HCT116 (cell line): Measurements from ENCODE around the gene TMEM52. TPM values are rescaled to one million over a fixed set of nuclear protein-coding genes. Genes with fewer than 3 reads are reported as not detected.

Experiments
- ATAC-seq: fragments of 200-7000 bp; cut with Tn5 transposase; 2 replicates; pipeline ENCODE4 v1.9.1; 2020; ENCODE audit warnings: mild to moderate bottlenecking, moderate library complexity
- BruUV-seq: library from RNA; stranded (reverse); fragments of 400-500 nt; replicated peaks from 2 replicates; lab custom pipeline; 2021; lab: Mats Ljungman, UMichigan
- CTCF ChIA-PET: fragments of 300-600 bp; sonication (Branson Sonifier 250); formaldehyde crosslinking; loops from one replicate; lab custom pipeline; 2021; ENCODE audit warnings: antibody characterized with exemption; lab: Charles Lee
- POLR2A ChIA-PET: fragments of 300-600, 350-600 bp; sonication (Branson Sonifier 250); formaldehyde crosslinking; loops from one replicate; lab custom pipeline; 2021; ENCODE audit warnings: antibody characterized with exemption; lab: Charles Lee
- RAD21 ChIA-PET, 2 experiments: fragments of 300-600 bp; sonication (Branson Sonifier 250); formaldehyde crosslinking; loops; one replicate each; lab custom pipeline; 2023; ENCODE audit warnings: low total read pairs in 2 of 2; ENCODE audit not compliant: uncharacterized antibody in 2 of 2, unreplicated experiment in 2 of 2, low non-redundant PET in 1 of 2; lab: Charles Lee
- DNase-seq: peaks from one replicate; pipeline ENCODE4 v3.0.0-alpha.2; 2010; ENCODE audit warnings: low read depth, low spot score
- H2AFZ ChIP-seq: fragments of 200-600 bp; shearing (Covaris generic), sonication (generic); 2 replicates; pipeline ENCODE4 v1.6.1; 2017; ENCODE audit warnings: low read depth, mixed run types, mixed read lengths, antibody characterized with exemption, low read length; ENCODE audit not compliant: poor library complexity, severe bottlenecking
- H3K27ac ChIP-seq: 2 replicates; pipeline ENCODE4 v1.5.1; 2012; ENCODE audit warnings: low read depth, low read length
- H3K27me3 ChIP-seq: fragments of 200-600 bp; sonication (generic); 2 replicates; pipeline ENCODE4 v1.6.1; 2016; ENCODE audit warnings: mixed run types, low read length, mixed read lengths; ENCODE audit not compliant: insufficient read depth
- H3K36me3 ChIP-seq, 2 experiments: fragments of 200-500 bp in 1 of 2; fragments of 200-600 bp in 1 of 2; sonication (Bioruptor generic) in 1 of 2; sonication (generic) in 1 of 2; 2 replicates each; pipeline versions ENCODE4 v1.5.1 to v1.6.1; 2014 to 2016; ENCODE audit warnings: low read length in 2 of 2, inconsistent platforms in 1 of 2, mixed read lengths in 1 of 2, mixed run types in 1 of 2; ENCODE audit not compliant: insufficient read depth in 2 of 2, control insufficient read depth in 1 of 2
- H3K4me1 ChIP-seq, 2 experiments: fragments of 200-600 bp in 1 of 2; sonication (generic) in 1 of 2; 2 replicates each; pipeline versions ENCODE4 v1.5.1 to v1.6.1; 2012 to 2017; ENCODE audit warnings: low read length in 2 of 2, inconsistent platforms in 1 of 2, mild to moderate bottlenecking in 1 of 2, mixed read lengths in 1 of 2, mixed run types in 1 of 2, moderate library complexity in 1 of 2; ENCODE audit not compliant: insufficient read depth in 2 of 2, control insufficient read depth in 1 of 2
- H3K4me2 ChIP-seq: fragments of 200-600 bp; sonication (generic); 2 replicates; pipeline ENCODE4 v1.6.1; 2017; ENCODE audit warnings: mixed run types, low read length, mixed read lengths
- H3K4me3 ChIP-seq, 2 experiments: fragments of 200-600 bp in 1 of 2; sonication (generic) in 1 of 2; replicated peaks in 1 of 2; 2 replicates each; pipeline ENCODE4 v1.5.1; 2011 to 2016; ENCODE audit warnings: low read length in 2 of 2, control low read depth in 1 of 2, low read depth in 1 of 2, mild to moderate bottlenecking in 1 of 2, mixed read lengths in 1 of 2, mixed run types in 1 of 2
- H3K79me2 ChIP-seq: fragments of 200-600 bp; sonication (generic); 2 replicates; pipeline ENCODE4 v1.6.1; 2017; ENCODE audit warnings: mild to moderate bottlenecking, mixed run types, low read length, moderate library complexity, mixed read lengths; ENCODE audit not compliant: insufficient read depth
- H3K9ac ChIP-seq: fragments of 200-600 bp; sonication (generic); 2 replicates; pipeline ENCODE4 v1.6.1; 2016; ENCODE audit warnings: low read length, mixed read lengths
- H3K9me2 ChIP-seq: fragments of 200-600 bp; sonication (generic), shearing (Covaris generic); 2 replicates; pipeline ENCODE4 v1.6.1; 2017; ENCODE audit warnings: mixed run types, mild to moderate bottlenecking, moderate library complexity; ENCODE audit not compliant: insufficient read depth
- H3K9me3 ChIP-seq, 2 experiments: fragments of 200-500 bp in 1 of 2; fragments of 200-600 bp in 1 of 2; sonication (Bioruptor generic) in 1 of 2; sonication (generic) in 1 of 2; 2 replicates each; pipeline ENCODE4 v1.6.1; 2014 to 2017; ENCODE audit warnings: low read length in 2 of 2, mixed read lengths in 2 of 2, inconsistent platforms in 1 of 2, low read depth in 1 of 2, mild to moderate bottlenecking in 1 of 2, mixed run types in 1 of 2, moderate library complexity in 1 of 2; ENCODE audit not compliant: control insufficient read depth in 1 of 2, insufficient read depth in 1 of 2
- H4K20me1 ChIP-seq: fragments of 200-600 bp; sonication (generic), shearing (Covaris generic); 2 replicates; pipeline ENCODE4 v1.6.1; 2017; ENCODE audit warnings: mixed run types, mild to moderate bottlenecking, moderate library complexity; ENCODE audit not compliant: insufficient read depth
- EGR1 ChIP-seq: IDR thresholded peaks from 2 replicates; pipeline ENCODE4 v1.6.1; 2012; ENCODE audit warnings: low read depth
- EZH2phosphoT487 ChIP-seq: fragments of 200-600 bp; IDR thresholded peaks from 2 replicates; pipeline ENCODE4 v1.6.1; 2018; ENCODE audit warnings: antibody characterized with exemption, borderline replicate concordance
- FOSL1 ChIP-seq: IDR thresholded peaks from 2 replicates; pipeline ENCODE4 v1.6.1; 2012; ENCODE audit warnings: low read depth
- POLR2A ChIP-seq: IDR thresholded peaks from 2 replicates; pipeline ENCODE4 v1.7.0; 2011; ENCODE audit warnings: borderline replicate concordance; ENCODE audit not compliant: insufficient read depth, insufficient read length; ENCODE audit errors: extremely low read depth
- POLR2AphosphoS5 ChIP-seq: IDR thresholded peaks from 2 replicates; pipeline ENCODE4 v1.6.1; 2011; ENCODE audit warnings: mild to moderate bottlenecking, low read depth, low read length, moderate library complexity
- RAD21 ChIP-seq: IDR thresholded peaks from 2 replicates; pipeline ENCODE4 v1.6.1; 2012; ENCODE audit warnings: low read depth, mild to moderate bottlenecking
- SIN3A ChIP-seq: IDR thresholded peaks from 2 replicates; pipeline ENCODE4 v1.6.1; 2012; ENCODE audit warnings: low read depth
- SRF ChIP-seq: IDR thresholded peaks from 2 replicates; pipeline ENCODE4 v1.6.1; 2012; ENCODE audit warnings: low read depth
- YY1 ChIP-seq: IDR thresholded peaks from 2 replicates; pipeline ENCODE4 v1.6.1; 2011; ENCODE audit warnings: low read length, low read depth, moderate library complexity, mild to moderate bottlenecking; ENCODE audit not compliant: insufficient replicate concordance; ENCODE audit errors: extremely low read depth
- ZFX ChIP-seq: fragments of 450-650 bp; IDR thresholded peaks from 2 replicates; pipeline ENCODE4 v1.6.1; 2017
- ZNF274 ChIP-seq: fragments of 200-500 bp; sonication (Bioruptor generic); IDR thresholded peaks from 2 replicates; pipeline ENCODE4 v1.6.1; 2014; ENCODE audit warnings: mild to moderate bottlenecking, low read depth, low read length, inconsistent platforms
- intact Hi-C: fragments of 100-400 bp; cut with micrococcal nuclease; formaldehyde crosslinking; loops from 2 replicates; pipeline ENCODE4 v1.10.0; 2022
- total RNA-seq: library from RNA; stranded (reverse); gene quantifications from one replicate; pipeline ENCODE4 v1.2.1, GENCODE V29; 2021; ENCODE audit not compliant: unreplicated experiment
- TF ChIP-seq, protein P1 (sequence below): IDR thresholded peaks from 2 replicates; pipeline ENCODE4 v1.6.1; 2012
- TF ChIP-seq, protein P2 (sequence below), 3 experiments: fragments of 200-600 bp in 1 of 3; sonication (generic) in 1 of 3; IDR thresholded peaks in 2 of 3; conservative IDR thresholded peaks in 1 of 3; 2 replicates each; pipeline ENCODE4 v1.5.1; 2012 to 2017; ENCODE audit warnings: low read depth in 2 of 3, low read length in 2 of 3, antibody characterized with exemption in 1 of 3, borderline replicate concordance in 1 of 3, control low read depth in 1 of 3, mild to moderate bottlenecking in 1 of 3, mixed read lengths in 1 of 3, mixed run types in 1 of 3, moderate library complexity in 1 of 3; ENCODE audit not compliant: insufficient read depth in 1 of 3
- TF ChIP-seq, protein P3 (sequence below): IDR thresholded peaks from 2 replicates; pipeline ENCODE4 v1.6.1; 2012

Gene TMEM52
- total RNA-seq, 1 experiment from 2014 or later, result 27.5 TPM

DNA sequence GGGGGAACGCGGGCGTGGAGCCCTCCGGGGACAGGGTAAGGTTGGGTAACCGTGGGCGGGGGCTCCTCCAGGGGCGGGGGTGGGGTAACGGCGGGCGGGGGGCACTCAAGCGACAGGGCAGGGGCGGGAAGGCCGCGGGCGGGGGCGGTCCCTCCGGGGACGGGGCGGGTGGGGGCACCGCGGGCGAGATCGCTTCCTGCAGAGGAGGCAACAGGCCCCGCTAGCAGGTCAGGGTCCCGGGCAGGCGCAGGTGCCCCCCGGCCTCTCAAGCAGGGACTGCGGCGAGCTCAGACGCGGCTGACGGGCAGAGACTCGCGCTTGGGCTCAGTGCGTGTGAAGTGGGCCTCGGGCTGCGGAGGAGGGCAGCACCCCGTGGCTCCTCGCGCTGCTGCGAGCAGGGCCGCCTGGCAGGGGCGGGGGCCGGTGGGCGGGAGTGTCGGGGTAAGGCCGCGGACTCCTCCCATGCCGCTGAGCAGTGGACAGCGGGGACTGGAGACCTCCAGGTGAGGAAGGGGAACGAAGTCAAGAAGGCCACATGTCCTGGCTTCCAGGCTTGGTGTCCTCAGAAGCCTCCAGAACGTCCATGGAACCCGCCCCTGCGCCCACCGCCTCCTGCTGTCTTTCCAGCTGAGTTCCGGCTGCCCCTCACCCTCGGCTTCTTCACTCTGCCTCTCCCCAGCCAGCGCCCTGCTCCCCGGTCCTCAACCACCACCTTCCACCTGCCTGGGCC is 27.6 kb downstream of the TMEM52 start:
- no peaks in the 10 kb centered on the region for H3K27me3 ChIP-seq
- H2AFZ ChIP-seq, result no peak overlapping the region
- no peaks in the 10 kb centered on the region for H3K9me3 ChIP-seq
- peak overlapping the region; percentile 69 for H3K27ac ChIP-seq
- H3K79me2 ChIP-seq, result peaks cover 37% of the 10 kb centered on the region
- peak overlapping the region; percentile 61 to 68 for H3K4me3 ChIP-seq
- peaks cover 35 to 56% of the 10 kb centered on the region in 2 experiments for H3K4me1 ChIP-seq
- POLR2A ChIA-PET, result no interaction called here
- RAD21 ChIA-PET, result no interaction called here
- intact Hi-C loops, result no loop called here
- H4K20me1 ChIP-seq, result peaks cover 23% of the 10 kb centered on the region; the same call in 1 of the 2 replicates
- H3K36me3 ChIP-seq, result no peaks in the 10 kb centered on the region; a peak in 1 of 4 replicates
- BruUV-seq, result no TSS peak
- TF ChIP-seq FOSL1, result no peak
- TF ChIP-seq POLR2AphosphoS5, result peak; percentile 72
- no peak for TF ChIP-seq SRF
- peak; percentile 56 for TF ChIP-seq POLR2A
- peak; percentile 67; the same call in 1 of the 2 replicates for TF ChIP-seq ZFX
- TF ChIP-seq, protein P1, sequence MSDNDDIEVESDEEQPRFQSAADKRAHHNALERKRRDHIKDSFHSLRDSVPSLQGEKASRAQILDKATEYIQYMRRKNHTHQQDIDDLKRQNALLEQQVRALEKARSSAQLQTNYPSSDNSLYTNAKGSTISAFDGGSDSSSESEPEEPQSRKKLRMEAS, result peak; percentile 32; the same call in 1 of the 2 replicates
- ATAC-seq (peak; percentile 68), DNase-seq (peak; percentile 15)
- peak overlapping the region; percentile 84 for H3K4me2 ChIP-seq
- H3K9me2 ChIP-seq, result no peaks in the 10 kb centered on the region
- peak overlapping the region; percentile 78 for H3K9ac ChIP-seq
- CTCF ChIA-PET, result interaction anchor here (1.3 kb wide), 1 partner anchor 17 kb away, joined by 4 read pairs; no protein-coding TSS in a partner anchor

DNA sequence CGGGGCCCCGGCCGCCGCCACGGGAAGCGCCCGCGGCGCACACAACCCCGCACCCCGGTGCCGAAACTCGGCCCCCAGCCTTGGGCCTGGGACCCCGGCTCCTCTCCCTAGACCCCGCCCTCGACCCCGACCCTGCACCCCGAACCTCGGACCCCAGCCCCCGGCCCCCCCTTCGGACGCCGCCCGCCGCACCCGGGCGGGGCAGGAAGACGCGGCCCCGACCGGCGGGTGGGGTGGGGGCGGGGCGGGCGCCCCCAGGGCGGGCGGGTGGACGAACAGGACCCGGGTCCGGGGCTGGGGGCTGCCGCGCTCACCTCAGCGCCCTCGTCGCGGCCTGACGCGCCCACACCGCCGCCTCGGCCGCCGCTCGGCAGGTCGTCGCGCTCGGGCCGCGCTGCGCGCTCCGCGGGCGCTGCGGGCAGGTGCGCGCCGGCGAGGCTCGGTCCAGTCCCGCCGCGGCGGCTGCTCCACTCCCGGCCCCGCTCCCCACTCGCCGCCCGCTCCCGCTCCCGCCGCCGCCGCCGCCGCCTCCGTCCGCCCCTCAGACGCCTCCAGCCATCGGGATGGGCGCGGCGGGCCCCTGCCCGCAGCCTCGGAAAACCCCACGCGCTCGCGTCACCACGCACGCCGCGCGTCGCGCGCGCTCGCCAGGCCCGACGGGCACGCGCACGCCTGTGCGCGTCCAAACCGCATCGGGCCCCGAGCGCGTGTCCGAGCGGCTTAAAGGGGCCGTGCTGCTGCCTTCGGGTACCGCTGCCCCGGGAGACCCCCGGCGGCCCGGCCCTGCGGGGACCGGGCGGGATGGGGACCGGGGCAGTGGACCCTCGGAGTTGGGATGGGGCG is 28.4 kb downstream of the TMEM52 start, which contains the start of gene GNB1:
TSS of gene GNB1 (minus strand) at position 582 of the 843 bp plus-strand sequence. CDS start 65,634 bp downstream, outside the sequence.
- H3K36me3 ChIP-seq, result no peaks in the 10 kb centered on the region; a peak in 1 of 4 replicates
- H3K9me2 ChIP-seq, result no peaks in the 10 kb centered on the region
- intact Hi-C loops, result no loop called here
- peaks cover 45% of the 10 kb centered on the region for H3K79me2 ChIP-seq
- ChIA-PET POLR2A (no interaction called here), CTCF (no interaction called here), RAD21 (no interaction called here)
- peak within 1 kb of the TSS; percentile 69 for H3K27ac ChIP-seq
- H3K4me1 ChIP-seq, result peaks cover 35 to 50% of the 10 kb centered on the region in 2 experiments
- no peak within 1 kb of the TSS for H2AFZ ChIP-seq
- peak within 1 kb of the TSS; percentile 66 to 75 for H3K4me3 ChIP-seq
- no peaks in the 10 kb centered on the region for H3K27me3 ChIP-seq
- BruUV-seq, result no TSS peak
- ATAC-seq, result peak; percentile 73
- H3K4me2 ChIP-seq, result peak within 1 kb of the TSS; percentile 84
- DNase-seq, result peak; percentile 72
- peaks cover 23% of the 10 kb centered on the region; the same call in 1 of the 2 replicates for H4K20me1 ChIP-seq
- no peaks in the 10 kb centered on the region for H3K9me3 ChIP-seq
- peak within 1 kb of the TSS; percentile 81 for H3K9ac ChIP-seq
- TF ChIP-seq, protein P2, sequence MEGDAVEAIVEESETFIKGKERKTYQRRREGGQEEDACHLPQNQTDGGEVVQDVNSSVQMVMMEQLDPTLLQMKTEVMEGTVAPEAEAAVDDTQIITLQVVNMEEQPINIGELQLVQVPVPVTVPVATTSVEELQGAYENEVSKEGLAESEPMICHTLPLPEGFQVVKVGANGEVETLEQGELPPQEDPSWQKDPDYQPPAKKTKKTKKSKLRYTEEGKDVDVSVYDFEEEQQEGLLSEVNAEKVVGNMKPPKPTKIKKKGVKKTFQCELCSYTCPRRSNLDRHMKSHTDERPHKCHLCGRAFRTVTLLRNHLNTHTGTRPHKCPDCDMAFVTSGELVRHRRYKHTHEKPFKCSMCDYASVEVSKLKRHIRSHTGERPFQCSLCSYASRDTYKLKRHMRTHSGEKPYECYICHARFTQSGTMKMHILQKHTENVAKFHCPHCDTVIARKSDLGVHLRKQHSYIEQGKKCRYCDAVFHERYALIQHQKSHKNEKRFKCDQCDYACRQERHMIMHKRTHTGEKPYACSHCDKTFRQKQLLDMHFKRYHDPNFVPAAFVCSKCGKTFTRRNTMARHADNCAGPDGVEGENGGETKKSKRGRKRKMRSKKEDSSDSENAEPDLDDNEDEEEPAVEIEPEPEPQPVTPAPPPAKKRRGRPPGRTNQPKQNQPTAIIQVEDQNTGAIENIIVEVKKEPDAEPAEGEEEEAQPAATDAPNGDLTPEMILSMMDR (IDR thresholded peaks at IDR 0.05 in 2 of 3, conservative IDR thresholded peaks at IDR 0.05 in 1 of 3; ENCODE audit: borderline replicate concordance in 1 of 3, insufficient read depth in 1 of 3, low read depth in 2 of 3, low read length in 2 of 3), result no peak
- TF ChIP-seq POLR2AphosphoS5 (peak; percentile 77), EZH2phosphoT487 (no peak), RAD21 (no peak), ZNF274 (no peak), SIN3A (no peak; the same call in 1 of the 2 replicates), YY1 (peak; percentile 85), FOSL1 (no peak), EGR1 (peak; percentile 37; the same call in 1 of the 2 replicates)
- TF ChIP-seq, protein P3, sequence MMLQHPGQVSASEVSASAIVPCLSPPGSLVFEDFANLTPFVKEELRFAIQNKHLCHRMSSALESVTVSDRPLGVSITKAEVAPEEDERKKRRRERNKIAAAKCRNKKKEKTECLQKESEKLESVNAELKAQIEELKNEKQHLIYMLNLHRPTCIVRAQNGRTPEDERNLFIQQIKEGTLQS, result no peak
